Measurements from ENCODE around the gene MXI1.

DNA sequence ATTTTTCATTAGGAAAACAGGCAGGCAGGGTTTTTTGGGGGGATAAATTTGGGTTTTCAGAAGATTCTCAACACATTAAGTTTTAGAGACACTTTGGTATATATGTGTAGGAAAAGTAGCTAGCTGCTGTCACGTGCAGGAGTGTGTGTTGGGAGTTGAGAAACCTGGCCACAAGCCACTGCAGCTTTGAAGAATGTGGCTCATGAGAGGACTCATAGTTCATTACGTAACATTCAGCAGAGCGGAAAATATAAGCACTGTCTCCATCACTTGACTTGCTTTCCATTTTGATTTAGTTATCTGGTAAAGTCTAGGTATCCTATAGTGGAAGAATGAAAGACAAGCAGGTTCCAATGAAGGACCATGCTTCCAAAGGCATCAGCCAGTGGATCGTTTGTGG, 66.1 kb downstream of the MXI1 start:
- TF ChIP-seq, protein P1, sequence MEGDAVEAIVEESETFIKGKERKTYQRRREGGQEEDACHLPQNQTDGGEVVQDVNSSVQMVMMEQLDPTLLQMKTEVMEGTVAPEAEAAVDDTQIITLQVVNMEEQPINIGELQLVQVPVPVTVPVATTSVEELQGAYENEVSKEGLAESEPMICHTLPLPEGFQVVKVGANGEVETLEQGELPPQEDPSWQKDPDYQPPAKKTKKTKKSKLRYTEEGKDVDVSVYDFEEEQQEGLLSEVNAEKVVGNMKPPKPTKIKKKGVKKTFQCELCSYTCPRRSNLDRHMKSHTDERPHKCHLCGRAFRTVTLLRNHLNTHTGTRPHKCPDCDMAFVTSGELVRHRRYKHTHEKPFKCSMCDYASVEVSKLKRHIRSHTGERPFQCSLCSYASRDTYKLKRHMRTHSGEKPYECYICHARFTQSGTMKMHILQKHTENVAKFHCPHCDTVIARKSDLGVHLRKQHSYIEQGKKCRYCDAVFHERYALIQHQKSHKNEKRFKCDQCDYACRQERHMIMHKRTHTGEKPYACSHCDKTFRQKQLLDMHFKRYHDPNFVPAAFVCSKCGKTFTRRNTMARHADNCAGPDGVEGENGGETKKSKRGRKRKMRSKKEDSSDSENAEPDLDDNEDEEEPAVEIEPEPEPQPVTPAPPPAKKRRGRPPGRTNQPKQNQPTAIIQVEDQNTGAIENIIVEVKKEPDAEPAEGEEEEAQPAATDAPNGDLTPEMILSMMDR (IDR thresholded peaks at IDR 0.05), result no peak
- TF ChIP-seq EZH2phosphoT487 (IDR thresholded peaks at IDR 0.05) (no peak), EZH2 (IDR thresholded peaks at IDR 0.05) (no peak)
